A549 (cell line): ENCODE measurements around the gene XIRP1. TPM values are rescaled to one million over a fixed set of nuclear protein-coding genes. Genes with fewer than 3 reads are reported as not detected.

Source experiments
- ATAC-seq, 2 experiments: fragments of 200-7000 bp in 1 of 2; fragments of >200 bp in 1 of 2; cut with Nextera tagmentation in 1 of 2; cut with Tn5 transposase in 1 of 2; 3 replicates each; pipeline versions ENCODE4 v1.8.0 to v1.9.1; 2018 to 2020; ENCODE audit warnings: mild to moderate bottlenecking in 1 of 2, moderate library complexity in 1 of 2
- CTCF ChIA-PET: fragments of 300-600 bp; sonication (Branson Sonifier 250); formaldehyde crosslinking; extraction: SDS; loops from one replicate; lab custom pipeline; 2021; ENCODE audit warnings: antibody characterized with exemption, inconsistent platforms; lab: Yijun Ruan, JAX
- POLR2A ChIA-PET: fragments of 350-600 bp; formaldehyde crosslinking; extraction: SDS; loops from one replicate; lab custom pipeline; 2021; ENCODE audit warnings: antibody characterized with exemption, inconsistent platforms; lab: Yijun Ruan, JAX
- DNase-seq, 2 experiments: peaks; one replicate each; pipeline versions ENCODE4 v3.0.0 to v3.0.0-alpha.2; 2011 to 2016; ENCODE audit warnings: low read depth in 1 of 2, low spot score in 1 of 2
- FAIRE-seq: peaks from 2 replicates; lab custom pipeline; 2011; peaks lifted over from hg19 to GRCh38; lab: Jason Lieb, UNC
- H3K27ac ChIP-seq, 2 experiments: fragments of >200 bp; sonication (Bioruptor Twin); formaldehyde crosslinking; 3 replicates each; pipeline ENCODE4 v1.5.1; 2016 to 2017
- H3K4me1 ChIP-seq: fragments of >200 bp; sonication (Bioruptor Twin); formaldehyde crosslinking; 3 replicates; pipeline ENCODE4 v1.6.1; 2016
- H3K4me2 ChIP-seq: fragments of >200 bp; sonication (Bioruptor Twin); formaldehyde crosslinking; 3 replicates; pipeline ENCODE4 v1.6.1; 2016
- H3K4me3 ChIP-seq: fragments of >200 bp; sonication (Bioruptor Twin); formaldehyde crosslinking; 3 replicates; pipeline ENCODE4 v1.5.1; 2016
- H3K9me3 ChIP-seq: fragments of >200 bp; sonication (Bioruptor Twin); formaldehyde crosslinking; 3 replicates; pipeline ENCODE4 v1.6.1; 2016
- BCL3 ChIP-seq: fragments of >200 bp; sonication (Bioruptor Twin); formaldehyde crosslinking; IDR thresholded peaks from 3 replicates; pipeline ENCODE4 v1.6.1; 2016
- BHLHE40 ChIP-seq: IDR thresholded peaks from 2 replicates; pipeline ENCODE4 v1.6.1; 2012; ENCODE audit warnings: low read depth, low read length, inconsistent platforms
- CBX2 ChIP-seq: fragments of 200-600 bp; sonication (generic); IDR thresholded peaks from 2 replicates; pipeline ENCODE4 v1.6.1; 2016; ENCODE audit warnings: low read depth, mild to moderate bottlenecking, borderline replicate concordance
- CBX8 ChIP-seq: fragments of 200-600 bp; sonication (generic); IDR thresholded peaks from 2 replicates; pipeline ENCODE4 v1.6.1; 2016
- CHD4 ChIP-seq: fragments of 200-600 bp; sonication (generic); IDR thresholded peaks from 2 replicates; pipeline ENCODE4 v1.6.1; 2016; ENCODE audit warnings: antibody characterized with exemption, mild to moderate bottlenecking, borderline replicate concordance
- CTCF ChIP-seq: fragments of >200 bp; sonication (Bioruptor Twin); formaldehyde crosslinking; IDR thresholded peaks from 3 replicates; pipeline ENCODE4 v1.5.1; 2016
- EHMT2 ChIP-seq: fragments of 200-600 bp; sonication (generic); IDR thresholded peaks from 2 replicates; pipeline ENCODE4 v1.6.1; 2016; ENCODE audit warnings: antibody characterized with exemption, low read depth, mild to moderate bottlenecking, moderate library complexity
- ELK1 ChIP-seq: fragments of 150-350 bp; IDR thresholded peaks from 2 replicates; pipeline ENCODE4 v1.6.1; 2014; ENCODE audit warnings: low read depth, mild to moderate bottlenecking, low read length
- FOSL2 ChIP-seq, 2 experiments: fragments of 450-650 bp in 1 of 2; fragments of >200 bp in 1 of 2; sonication (Bioruptor Twin) in 1 of 2; formaldehyde crosslinking; IDR thresholded peaks; 2 replicates each; pipeline versions ENCODE4 v1.5.0 to v1.6.1; 2016 to 2020; ENCODE audit warnings: mild to moderate bottlenecking in 1 of 2, moderate library complexity in 1 of 2
- FOXS1 ChIP-seq: fragments of 250-450 bp; sonication (Bioruptor Pico); IDR thresholded peaks from 2 replicates; pipeline ENCODE4 v1.5.0; 2020; ENCODE audit warnings: mild to moderate bottlenecking, moderate library complexity
- GATA3 ChIP-seq: IDR thresholded peaks from 2 replicates; pipeline ENCODE4 v1.6.1; 2012; ENCODE audit warnings: borderline replicate concordance
- HDAC2 ChIP-seq: fragments of 200-600 bp; sonication (generic); IDR thresholded peaks from 2 replicates; pipeline ENCODE4 v1.6.1; 2016
- HEYL ChIP-seq: fragments of 250-450 bp; sonication (Bioruptor Pico); IDR thresholded peaks from 2 replicates; pipeline ENCODE4 v1.8.0; 2021; ENCODE audit warnings: mild to moderate bottlenecking, moderate library complexity
- HOXA7 ChIP-seq: fragments of 250-450 bp; sonication (Bioruptor Pico); IDR thresholded peaks from 2 replicates; pipeline ENCODE4 v1.5.0; 2020; ENCODE audit warnings: mild to moderate bottlenecking, moderate library complexity
- HOXB13 ChIP-seq: fragments of 250-450 bp; sonication (Bioruptor Pico); IDR thresholded peaks from 2 replicates; pipeline ENCODE4 v1.5.0; 2020; ENCODE audit warnings: low read depth, mild to moderate bottlenecking, moderate library complexity
- HOXB5 ChIP-seq: fragments of 250-450 bp; sonication (Bioruptor Pico); IDR thresholded peaks from 2 replicates; pipeline ENCODE4 v1.5.0; 2020; ENCODE audit warnings: mild to moderate bottlenecking, moderate library complexity
- PHF8 ChIP-seq: fragments of 200-600 bp; sonication (generic); IDR thresholded peaks from 2 replicates; pipeline ENCODE4 v1.6.1; 2016; ENCODE audit warnings: low read depth, mild to moderate bottlenecking, antibody characterized with exemption, moderate library complexity, borderline replicate concordance
- POLR2AphosphoS2 ChIP-seq: conservative IDR thresholded peaks from 2 replicates; pipeline ENCODE4 v1.6.1; 2012; ENCODE audit warnings: low read length, improper control_type of control experiment, inconsistent platforms
- RARB ChIP-seq: fragments of 250-450 bp; sonication (Bioruptor Pico); IDR thresholded peaks from 2 replicates; pipeline ENCODE4 v1.8.0; 2021; ENCODE audit warnings: mild to moderate bottlenecking, moderate library complexity
- RCOR1 ChIP-seq: fragments of 150-350 bp; IDR thresholded peaks from 2 replicates; pipeline ENCODE4 v1.6.1; 2014; ENCODE audit warnings: antibody characterized with exemption, low read length, low read depth
- REST ChIP-seq: fragments of 200-600 bp; sonication (generic); IDR thresholded peaks from 2 replicates; pipeline ENCODE4 v1.6.1; 2016; ENCODE audit warnings: antibody characterized with exemption, mild to moderate bottlenecking, moderate library complexity
- SREBF2 ChIP-seq: fragments of 450-650 bp; IDR thresholded peaks from 2 replicates; pipeline ENCODE4 v1.6.1; 2014; ENCODE audit warnings: mild to moderate bottlenecking, moderate library complexity
- ZC3H11A ChIP-seq: fragments of 450-650 bp; IDR thresholded peaks from 2 replicates; pipeline ENCODE4 v1.6.1; 2014; ENCODE audit warnings: antibody characterized with exemption, mild to moderate bottlenecking
- ZFP36 ChIP-seq: fragments of 450-650 bp; IDR thresholded peaks from 2 replicates; pipeline ENCODE4 v1.6.1; 2014; ENCODE audit warnings: borderline replicate concordance; ENCODE audit not compliant: partially characterized antibody
- WGBS: methylation state at CpG from one replicate; pipeline ENCODE4 v1.1.6; 2017; ENCODE audit errors: missing lambda C conversion rate; 5-methylcytosine and 5-hydroxymethylcytosine counted together
- polyA plus RNA-seq, 4 experiments: library from polyadenylated mRNA; depleted of rRNA in 3 of 4; stranded (reverse); fragments of >200 nt; fragmentation: RNase III in 1 of 4; extraction: RNeasy Plus Mini Kit Qiagen cat#74134 plus additional on column Dnase treatment in 1 of 4; gene quantifications; 2 replicates in 3 of 4; 3 replicates in 1 of 4; pipeline ENCODE4 v1.2.3, GENCODE V29; 2011 to 2017

The XIRP1 gene
- polyA plus RNA-seq, 2 of the 4 experiments (the other 2 are of a cell fraction): not detected

GRCh38 chr3:39150803-39151631, 41.4 kb downstream of the XIRP1 start (continued):
- TF ChIP-seq CTCF (no peak), GATA3 (peak; percentile 61), PHF8 (no peak), HOXA7 (no peak), EHMT2 (no peak), ELK1 (no peak), ZC3H11A (no peak), HOXB13 (CRISPR knock-in tag) (no peak), RARB (CRISPR knock-in tag) (no peak), POLR2AphosphoS2 (0 out of 2 replicates have a peak, but pooled peaks have one; percentile 22), FOXS1 (CRISPR knock-in tag) (no peak), HOXB5 (no peak), BHLHE40 (no peak), SREBF2 (no peak)
- TF ChIP-seq, all 56 proteins: peak for 11

GRCh38 chr3:39150148-39150802, 42.1 kb downstream of the XIRP1 start:
- H3K4me2 ChIP-seq: peak overlapping the region; percentile 99
- H3K4me1 ChIP-seq: peaks cover 68% of the 10 kb centered on the region
- TF ChIP-seq ZFP36 (no peak), CBX8 (no peak), HDAC2 (no peak), FOSL2 (IDR thresholded peaks at IDR 0.05) (no peak), FOSL2 (CRISPR knock-in tag; IDR thresholded peaks at IDR 0.05) (no peak), CHD4 (no peak), BCL3 (no peak), RCOR1 (no peak), HEYL (CRISPR knock-in tag) (no peak), REST (no peak), CBX2 (no peak)
- H3K27ac ChIP-seq: peak overlapping the region; percentile 94 to 96
- FAIRE-seq: no peak
- ChIA-PET CTCF (interaction anchor here (0.7 to 2.4 kb wide), 4 partner anchors 10 to 121 kb away, joined by 3 to 7 read pairs (median 3); no protein-coding TSS in a partner anchor), POLR2A (interaction anchor here (0.6 to 2.0 kb wide), 7 partner anchors 9 to 43 kb away, joined by 3 to 9 read pairs (median 5); partner anchors contain the start of genes GORASP1 and TTC21A)
- ATAC-seq: no peak
- 29% methylated on average over 4 of the region's 5 CpGs for WGBS
- H3K4me3 ChIP-seq: peak overlapping the region; percentile 95
- DNase-seq: no peak
- H3K9me3 ChIP-seq: no peaks in the 10 kb centered on the region
